Renal cortex interstitium (tissue), 11 donors: Measurements from ENCODE around the gene CCDC167. TPM values are rescaled to one million over a fixed set of nuclear protein-coding genes. Genes with fewer than 3 reads are reported as not detected.

Source experiments
- DNase-seq, 11 donors: peaks; one replicate each; pipeline ENCODE4 v3.0.0-alpha.2; 2013; ENCODE audit warnings: low read depth in 9 of 11, low spot score in 4 of 11; ENCODE audit errors: extremely low read depth in 1 of 11
- polyA plus RNA-seq, 3 donors: library from polyadenylated mRNA; unstranded; fragments of 120-200 nt; gene quantifications; one replicate each; pipeline ENCODE4 v1.2.1, GENCODE V29; 2013; ENCODE audit not compliant: insufficient read length in 3 of 3

The CCDC167 gene
- polyA plus RNA-seq, 3 donors = 25.5 to 29.6 (median 29.5) TPM

DNA sequence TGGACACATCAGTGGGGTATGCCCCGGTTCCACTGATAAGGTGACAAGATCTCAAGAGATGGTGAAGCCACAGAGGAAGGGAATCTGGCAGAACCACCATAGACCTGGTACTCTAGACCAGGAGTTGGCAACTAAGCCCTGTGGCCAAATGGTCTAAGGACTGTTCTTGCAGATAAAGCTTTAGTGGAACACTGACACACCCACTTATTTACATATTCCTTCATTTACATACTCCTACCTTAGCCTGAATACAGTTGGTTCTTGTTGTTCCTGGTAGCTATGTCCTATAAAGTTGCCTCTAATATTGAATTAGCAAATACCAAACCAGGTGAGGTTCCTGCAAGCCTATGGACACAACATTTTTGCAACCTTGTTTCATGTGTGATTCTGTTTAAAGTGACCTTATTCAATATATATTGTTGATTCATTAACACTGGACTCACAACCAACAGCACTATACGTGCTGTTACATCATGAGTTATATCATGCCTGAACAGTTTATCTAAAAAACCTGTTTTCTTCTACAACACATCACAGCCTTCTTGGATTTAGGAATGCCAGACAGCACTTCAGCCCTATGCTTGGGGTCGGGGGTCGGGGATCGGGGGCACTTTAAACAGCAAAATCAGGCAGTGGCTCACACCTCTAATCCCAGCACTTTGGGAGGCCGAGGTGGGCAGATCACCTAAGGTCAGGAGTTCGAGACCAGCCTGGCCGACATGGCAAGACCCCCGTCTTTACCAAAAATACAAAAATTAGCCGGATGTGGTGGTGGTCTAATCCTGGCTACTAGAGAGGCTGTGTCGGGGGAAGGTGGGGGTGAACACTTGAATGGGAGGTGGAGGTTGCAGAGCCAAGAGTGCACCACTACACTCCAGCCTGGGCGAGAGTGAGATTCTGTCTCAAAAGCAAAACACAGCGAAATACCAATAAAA, 2.5 kb downstream of the CCDC167 start:
- no peak for DNase-seq

DNA sequence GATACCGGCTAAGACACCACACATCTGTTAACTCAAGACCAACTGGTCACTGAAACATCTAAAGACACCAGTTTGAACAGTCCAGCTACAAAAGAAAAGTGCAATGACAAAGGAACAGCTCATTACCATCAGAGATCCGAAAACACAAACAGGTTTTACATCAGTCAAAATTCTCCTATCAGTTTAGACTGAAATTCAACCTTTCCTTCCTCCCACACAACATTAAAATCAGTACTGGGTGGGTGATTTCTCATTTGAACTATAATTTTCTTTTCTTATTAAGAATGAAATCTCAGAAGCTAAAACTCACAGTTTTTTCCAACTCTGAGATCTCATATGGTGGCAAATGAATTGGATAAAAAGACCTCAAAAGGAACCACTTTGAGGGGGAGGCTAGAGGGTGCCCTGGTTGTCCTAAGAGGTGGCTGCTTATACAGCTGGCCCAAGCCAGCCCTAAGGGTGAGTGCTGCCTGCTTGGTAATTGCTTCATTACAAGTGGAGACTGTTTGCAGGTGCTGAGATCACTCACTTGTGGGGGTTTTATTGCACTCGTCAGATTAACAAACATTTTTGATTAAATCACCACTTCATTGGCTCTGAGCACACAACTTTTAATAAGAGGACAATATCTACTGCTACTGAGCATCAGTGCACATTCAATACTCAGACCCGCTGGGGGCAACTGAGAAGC, 4.3 kb downstream of the CCDC167 start:
- DNase-seq = no peak

- no peak for DNase-seq
These were observed 6.1 kb downstream of the CCDC167 start for GRCh38 chr6:37493661-37493995.

DNA sequence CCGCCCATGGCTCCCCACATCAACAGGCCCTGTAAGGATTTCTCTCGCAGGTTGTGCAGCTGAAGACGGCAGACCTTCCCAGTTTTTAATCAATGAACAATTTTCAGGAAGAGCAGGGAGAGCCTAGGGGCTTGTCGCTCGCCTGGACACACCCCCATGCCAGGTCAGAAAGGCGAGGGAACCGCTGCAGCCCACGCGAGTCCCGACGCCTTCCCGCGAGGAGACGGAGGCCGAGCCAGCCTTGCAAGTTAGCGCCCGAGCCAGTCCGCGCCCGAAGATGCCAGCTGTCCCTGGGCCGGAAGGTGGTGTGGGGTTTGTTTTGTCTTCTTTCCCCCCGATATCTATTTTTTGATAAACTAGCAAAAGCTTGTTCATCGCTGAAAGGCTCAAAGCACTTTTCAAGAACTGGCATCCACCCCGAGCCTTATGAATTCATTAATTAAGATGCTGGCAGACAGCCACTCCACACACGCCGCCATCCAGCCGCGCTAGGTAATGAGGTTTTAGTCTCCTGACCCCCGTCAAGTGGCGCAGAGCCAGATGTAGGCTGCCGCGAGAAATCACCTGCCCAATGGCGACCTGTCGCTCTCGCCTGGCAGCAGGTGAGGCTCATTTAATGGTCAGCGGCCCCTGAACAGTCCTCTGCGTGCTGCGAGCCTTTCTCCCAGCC, 6.6 kb downstream of the CCDC167 start:
- DNase-seq = no peak

DNA sequence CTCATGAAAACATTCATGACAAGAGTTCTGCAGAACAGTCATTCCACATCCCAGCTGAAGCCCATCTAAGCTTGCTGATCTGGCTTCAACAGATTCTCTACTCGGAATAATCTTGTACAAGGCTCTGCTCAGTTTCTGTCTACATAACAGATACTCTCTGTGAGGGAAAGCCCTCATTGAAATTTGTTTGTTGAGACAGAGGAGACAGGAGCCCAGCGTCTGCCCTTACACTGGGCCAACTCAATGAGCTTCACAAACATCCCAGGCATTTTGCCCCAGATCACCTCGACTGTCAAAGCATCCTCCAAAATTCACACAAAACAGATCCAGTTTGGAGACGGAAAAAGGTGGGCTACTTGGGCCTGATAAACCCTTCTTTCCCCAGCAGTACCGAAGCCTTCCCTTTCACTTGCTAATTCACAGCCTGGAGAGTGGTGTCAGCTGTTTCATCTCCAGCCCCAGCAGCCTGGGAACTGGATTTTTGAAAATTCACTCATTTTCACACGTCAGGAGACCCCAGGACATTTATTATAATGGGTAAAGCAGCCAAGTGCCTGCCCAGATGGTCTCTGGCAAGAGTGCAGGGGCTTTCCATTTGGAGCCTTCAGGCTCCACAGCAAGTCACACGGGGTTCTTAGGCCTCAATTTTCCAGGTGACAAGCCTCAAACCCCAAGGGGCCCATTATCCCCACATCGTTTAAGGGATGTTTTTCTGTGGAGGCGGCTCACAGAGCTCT, 7.3 kb downstream of the CCDC167 start:
- no peak for DNase-seq

DNA sequence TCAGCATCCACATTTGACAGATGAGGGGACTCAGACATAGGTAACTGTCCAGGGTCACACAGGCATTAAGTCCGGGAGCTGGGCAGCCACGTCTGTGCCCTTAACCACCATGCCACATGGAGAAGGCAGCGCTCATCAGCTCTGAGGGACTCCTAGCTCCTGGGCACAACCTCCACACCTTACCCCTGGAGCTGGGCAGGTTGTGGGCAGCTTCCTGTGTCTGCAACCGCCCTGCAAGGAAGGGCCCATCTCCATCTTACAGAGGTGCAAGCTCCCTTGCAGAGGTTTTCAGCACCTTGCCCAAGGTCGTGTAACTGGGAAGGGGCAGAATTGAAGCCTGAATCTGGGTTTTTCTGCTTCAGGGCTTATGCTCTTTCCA, 7.9 kb downstream of the CCDC167 start:
- no peak for DNase-seq

GRCh38 chr6:37491171-37491829, 8.4 kb downstream of the CCDC167 start:
- no peak for DNase-seq

DNA sequence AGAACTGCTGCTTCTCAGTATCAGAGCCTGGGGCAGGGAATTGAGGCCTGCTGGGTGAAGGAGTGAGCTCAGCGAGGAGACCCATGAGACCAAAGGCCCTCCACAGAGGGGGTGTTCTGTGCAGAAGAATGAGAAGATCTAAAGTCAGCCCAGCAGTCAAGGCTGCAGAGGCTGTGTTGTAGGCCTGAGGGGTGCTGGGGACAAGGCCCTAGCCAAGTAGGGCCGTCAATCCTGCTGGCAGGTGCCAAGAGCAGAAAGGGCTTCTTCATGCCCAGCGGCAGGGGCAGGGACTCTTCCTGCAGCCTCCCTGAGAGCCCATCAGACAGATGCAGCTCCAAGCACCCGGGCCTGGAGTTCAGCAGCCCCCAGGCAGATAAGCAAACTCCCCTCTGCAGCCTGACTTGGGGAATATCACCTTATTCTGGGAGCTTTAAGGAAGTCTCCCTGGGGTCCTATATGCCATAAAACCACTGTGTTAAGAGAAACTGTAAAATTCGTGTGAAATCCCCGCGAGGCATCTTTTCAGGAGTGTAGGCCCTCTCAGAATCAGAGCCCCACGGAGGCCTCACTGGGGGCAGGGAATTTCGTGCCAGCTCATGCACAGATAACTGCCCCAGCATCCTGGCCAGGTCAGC, 9.0 kb downstream of the CCDC167 start:
- DNase-seq = no peak

DNA sequence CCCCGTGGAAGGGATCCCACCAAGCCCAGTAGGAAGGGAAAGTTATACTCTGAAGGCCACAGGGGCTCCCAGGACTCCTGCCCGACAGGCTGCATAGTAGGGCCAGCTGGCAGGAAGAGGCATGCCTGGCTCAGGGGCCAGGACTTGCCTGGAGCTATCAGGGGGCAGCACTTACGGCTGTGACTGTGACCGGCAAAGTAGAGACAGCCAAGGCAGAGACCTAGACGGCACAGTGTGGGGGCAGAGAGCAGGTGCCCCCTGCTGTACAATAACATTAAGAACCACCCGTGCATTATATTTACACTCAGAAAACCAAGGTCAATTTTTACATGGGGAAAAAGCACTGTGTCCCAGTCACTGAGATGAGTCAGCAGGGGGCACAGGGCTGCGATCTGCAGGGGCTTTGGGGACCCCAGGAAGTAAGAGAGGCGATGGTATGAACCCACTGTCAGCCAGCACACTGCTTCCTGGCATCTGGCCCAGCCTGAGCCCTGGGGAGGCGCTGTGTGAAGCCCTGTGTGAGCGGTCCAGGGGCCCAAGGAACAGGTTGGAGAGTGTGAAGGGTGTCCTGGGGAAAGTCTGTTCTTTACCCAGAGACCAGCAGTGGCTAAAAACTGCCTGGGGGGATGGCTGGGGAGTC, 9.9 kb downstream of the CCDC167 start:
- no peak for DNase-seq

- no peak for DNase-seq
These were observed 11.2 kb downstream of the CCDC167 start for GRCh38 chr6:37488476-37488875.

GRCh38 chr6:37487591-37488380, 11.9 kb downstream of the CCDC167 start:
- no peak for DNase-seq

DNA sequence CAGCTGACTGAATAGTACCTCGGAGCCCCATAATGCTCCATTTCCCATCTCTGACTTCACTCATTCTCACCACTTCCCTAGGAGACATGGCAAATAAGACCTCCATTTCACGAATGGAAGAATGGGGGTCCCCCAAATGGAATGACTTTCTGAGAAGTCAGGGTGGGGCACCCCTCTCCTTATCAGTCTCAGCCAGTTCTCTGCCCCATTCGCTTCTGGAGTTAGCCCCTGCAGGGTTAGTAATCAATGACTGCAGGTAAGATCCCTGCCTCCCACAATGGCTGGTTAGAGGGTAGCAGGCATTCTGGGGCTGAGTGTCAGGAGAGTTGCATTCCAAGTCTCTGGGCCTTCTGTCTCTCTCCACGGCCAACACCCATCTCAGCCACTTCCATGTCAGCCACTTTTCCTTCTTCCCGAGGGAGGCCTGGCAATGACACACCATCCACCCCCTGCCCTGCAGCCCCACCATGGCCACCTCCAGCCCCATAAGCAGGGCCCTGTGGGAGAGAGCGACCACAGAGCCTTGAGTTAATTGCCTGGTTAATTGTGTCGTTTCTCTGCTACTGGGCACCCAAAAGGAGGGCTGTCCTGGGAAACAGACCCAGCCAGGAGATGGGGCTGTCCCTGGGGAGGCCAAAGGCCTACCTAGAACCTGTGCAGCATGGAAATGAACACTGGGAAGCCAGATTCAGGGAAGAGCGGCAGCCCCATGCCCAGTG, 13.4 kb downstream of the CCDC167 start:
- no peak for DNase-seq

DNA sequence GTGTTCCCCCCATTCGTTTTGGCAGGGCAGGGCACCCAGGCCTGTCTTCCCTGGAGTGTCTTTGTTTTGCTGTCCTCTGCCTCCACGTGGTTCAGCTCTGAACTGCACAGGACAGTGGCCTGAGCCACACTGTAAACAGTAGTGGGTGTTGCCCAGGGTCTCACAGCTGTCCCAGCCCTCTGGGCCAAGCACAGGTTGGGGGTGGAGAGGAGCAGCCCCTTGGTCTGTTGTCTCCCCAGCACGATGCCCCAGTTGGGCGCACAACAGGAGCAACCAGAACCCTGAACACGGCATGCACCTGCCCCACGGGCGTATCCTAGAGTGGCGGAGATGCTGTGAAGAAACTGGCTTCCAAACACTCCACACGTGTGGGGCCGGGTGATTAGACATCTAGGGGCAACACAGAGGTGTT, 14.4 kb downstream of the CCDC167 start:
- no peak for DNase-seq

GRCh38 chr6:37484786-37485170, 14.9 kb downstream of the CCDC167 start:
- DNase-seq = no peak

DNA sequence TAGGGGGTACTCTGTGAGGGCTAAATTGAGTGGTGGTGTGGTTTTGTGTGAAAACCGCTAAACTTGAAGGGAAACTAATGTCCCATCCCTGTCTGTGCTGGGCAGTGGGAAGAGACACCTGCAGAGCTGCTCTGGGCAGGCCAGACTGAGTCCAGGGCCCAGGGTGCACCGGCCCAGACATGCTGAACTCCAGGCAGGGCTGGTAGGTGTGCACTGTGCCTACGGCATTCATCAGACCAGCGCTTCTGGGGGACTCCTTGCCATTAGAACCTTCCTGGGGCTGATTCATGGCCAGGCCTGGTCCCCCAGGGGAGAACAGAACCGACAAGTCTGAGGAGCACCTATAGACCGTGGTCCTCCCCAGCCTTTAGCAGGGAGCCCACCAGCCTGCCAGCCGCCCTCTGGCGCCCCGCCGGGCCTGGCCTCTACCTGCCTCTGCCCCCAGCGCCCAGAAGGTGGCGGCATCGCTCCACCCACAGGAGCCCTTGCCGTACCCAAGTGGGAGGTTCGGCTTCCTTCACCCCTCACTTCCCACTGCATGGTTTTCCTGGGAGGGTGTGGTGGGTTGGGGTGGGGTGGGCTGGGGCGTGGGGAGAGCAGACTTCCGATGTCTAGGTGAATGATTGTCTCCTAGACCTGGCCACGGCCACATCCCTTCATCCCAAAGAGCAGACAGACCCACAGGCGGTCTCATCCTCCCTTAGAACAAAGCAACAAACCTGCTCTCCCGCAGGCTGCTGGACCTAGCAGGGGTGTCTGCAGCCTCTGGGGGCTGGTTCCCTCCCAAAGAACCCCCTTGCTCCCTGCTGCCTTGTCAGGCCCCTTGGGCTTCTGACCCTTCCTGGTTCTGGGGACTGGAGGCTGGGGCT, 15.5 kb downstream of the CCDC167 start:
- peak in 1 of 11 donors; percentile 36 for DNase-seq
